T-helper 1 cell (primary cell): Measurements from ENCODE around the gene FHDC1.
A peak's percentile ranks its signal among the peaks of the same experiment; 100 is the strongest.

Experiments used
- DNase-seq, 5 donors: peaks; one replicate each; pipeline ENCODE4 v3.0.0-alpha.2; 2012 to 2020

FHDC1 gene

DNA sequence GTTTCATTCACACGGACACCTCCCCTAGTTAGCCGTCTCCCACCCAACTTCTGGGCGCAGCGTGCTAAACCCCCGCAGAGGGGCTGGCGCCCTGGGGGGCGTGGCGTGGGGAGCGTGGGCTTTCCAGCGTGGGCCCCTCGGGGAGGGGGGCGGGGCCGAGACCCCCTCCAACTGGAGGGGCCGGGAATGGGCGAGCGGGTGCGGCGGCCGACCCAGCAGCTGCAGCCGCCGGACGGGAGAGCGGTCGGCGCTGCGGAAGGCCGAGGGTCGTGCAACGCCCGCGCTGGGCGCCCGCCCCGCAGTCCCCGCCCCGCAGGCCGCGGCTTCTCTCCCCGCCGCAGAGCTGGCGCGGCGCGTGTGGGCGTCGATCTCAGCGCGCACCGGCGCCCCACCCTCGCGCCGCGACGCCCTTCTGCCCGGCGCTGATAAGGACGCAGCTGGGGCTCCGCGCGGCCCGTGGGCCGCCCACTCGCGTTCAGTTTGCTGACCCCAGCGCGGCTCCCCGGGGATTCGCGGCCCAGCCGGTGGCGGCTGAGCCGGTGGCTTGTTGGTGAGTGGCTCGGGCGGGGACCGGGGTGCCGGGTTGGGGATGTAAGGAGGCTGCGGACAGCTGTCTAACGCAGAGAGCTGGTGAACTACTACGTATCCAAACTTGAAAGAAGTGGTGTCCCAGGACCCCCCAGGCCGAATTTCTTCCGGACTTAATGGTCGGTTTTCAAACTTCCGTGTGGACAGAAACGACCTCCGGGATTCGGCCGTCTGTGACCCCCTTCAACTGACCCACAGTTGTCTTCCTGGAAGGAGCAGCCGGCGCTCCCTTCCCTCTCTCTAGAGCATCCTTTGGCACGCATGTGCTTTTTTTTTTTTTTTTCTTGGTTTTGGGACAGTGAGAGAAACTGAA is 1.5 kb downstream of the FHDC1 start:
- DNase-seq, result peak in 1 of 5 donors; percentile 3

DNA sequence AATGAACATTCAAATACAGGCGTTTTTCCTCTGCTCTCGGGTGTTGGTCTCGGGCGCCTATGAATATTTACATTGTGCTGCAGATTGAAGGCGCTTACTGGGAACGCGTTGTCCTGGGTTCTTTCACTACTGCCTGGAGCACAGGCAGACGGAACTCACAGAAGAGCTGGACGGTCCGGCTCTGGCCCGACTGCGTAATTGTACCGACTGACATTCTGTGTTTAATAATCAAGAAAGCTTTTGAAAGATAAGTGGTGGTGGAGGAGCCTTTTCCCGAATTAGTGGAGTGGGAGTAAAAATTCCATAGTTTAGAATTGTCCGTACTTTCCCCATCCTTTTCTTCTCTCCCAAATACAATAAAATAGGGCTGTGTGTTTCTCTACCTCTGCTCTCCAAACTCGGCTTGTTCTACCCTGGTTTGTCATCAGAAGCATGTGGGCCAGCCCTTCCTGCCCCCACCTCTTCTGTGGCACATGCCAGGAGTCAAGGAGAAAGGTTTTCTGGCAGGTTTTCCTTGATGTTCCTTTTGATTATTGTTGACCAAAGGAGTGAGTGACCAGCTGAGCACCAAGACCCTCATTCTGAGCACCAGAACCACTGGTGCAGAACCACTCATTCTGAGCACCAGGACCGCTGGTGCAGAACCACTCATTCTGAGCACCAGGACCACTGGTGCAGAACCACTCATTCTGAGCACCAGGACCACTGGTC is 2.3 kb downstream of the FHDC1 start:
- no peak for DNase-seq

- no peak for DNase-seq
These were observed 3.5 kb downstream of the FHDC1 start for GRCh38 chr4:152939621-152940020.

DNA sequence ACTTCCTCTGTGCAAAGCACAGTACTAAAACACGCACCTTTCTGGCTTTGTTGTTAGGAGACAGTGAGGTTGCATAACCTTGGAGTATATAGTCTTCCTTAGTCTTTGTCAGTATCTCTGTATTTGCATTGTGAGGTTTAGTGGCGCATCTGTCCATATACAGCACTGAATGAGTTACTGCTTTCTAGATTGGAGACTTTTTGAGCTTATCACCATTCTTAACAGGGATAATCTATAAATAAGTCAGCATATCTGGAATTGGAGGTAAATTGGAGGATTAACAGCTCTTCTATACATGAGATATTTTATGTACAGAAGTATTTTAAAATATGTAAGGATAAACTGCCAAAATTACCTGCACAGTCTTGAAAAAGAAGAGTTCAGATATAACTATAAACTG is 4.3 kb downstream of the FHDC1 start:
- DNase-seq, result no peak

DNA sequence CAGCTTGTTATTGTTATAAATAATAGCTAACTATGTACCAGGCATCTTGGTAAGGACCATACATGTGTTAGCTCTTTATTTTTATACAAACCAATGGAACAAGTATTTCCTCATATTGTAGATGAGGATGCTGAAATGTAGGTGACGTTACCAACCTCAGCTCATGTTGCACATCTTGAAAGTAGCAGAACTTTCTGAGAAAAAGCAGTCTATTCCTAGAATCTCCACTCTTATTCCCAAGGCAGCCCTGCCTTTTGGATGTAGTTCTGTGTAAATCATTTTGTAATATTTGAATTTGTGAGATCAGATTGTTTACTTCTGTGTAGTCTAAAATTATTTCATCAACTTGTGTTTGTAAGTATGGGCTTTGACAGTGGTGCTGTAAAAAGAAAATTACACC is 5.3 kb downstream of the FHDC1 start:
- DNase-seq, result no peak

GRCh38 chr4:152942346-152942745 is 6.2 kb downstream of the FHDC1 start:
- DNase-seq, result no peak

DNA sequence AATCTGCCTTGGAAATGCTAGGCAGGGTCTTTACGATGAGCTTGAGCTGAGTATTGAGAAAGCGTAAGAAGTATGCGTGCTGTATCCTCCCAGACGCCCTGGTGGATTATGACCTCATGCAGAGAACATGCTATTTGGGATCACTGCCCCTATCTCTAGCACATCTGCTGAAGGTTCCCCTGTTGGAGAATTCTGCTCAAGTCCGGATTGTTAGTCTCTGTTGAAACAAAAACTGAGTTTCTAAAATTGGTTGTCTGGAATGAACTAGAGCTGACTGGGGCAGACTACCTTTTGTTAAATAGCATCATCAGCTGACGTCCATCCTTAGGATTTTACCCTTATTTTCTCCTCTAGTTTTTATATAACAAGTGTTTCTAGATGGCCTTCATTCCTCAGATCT is 7.5 kb downstream of the FHDC1 start:
- no peak for DNase-seq

GRCh38 chr4:152944666-152945320 is 8.7 kb downstream of the FHDC1 start:
- no peak for DNase-seq

- no peak for DNase-seq
These were observed 9.5 kb downstream of the FHDC1 start for GRCh38 chr4:152945639-152946038.

- no peak for DNase-seq
These were observed 10.3 kb downstream of the FHDC1 start for GRCh38 chr4:152946446-152946845.

- no peak for DNase-seq
These were observed 11.2 kb downstream of the FHDC1 start for GRCh38 chr4:152947311-152947710.

GRCh38 chr4:152949930-152950329 is 13.8 kb downstream of the FHDC1 start:
- no peak for DNase-seq

GRCh38 chr4:152950402-152951274 is 14.5 kb downstream of the FHDC1 start:
- DNase-seq, result no peak

DNA sequence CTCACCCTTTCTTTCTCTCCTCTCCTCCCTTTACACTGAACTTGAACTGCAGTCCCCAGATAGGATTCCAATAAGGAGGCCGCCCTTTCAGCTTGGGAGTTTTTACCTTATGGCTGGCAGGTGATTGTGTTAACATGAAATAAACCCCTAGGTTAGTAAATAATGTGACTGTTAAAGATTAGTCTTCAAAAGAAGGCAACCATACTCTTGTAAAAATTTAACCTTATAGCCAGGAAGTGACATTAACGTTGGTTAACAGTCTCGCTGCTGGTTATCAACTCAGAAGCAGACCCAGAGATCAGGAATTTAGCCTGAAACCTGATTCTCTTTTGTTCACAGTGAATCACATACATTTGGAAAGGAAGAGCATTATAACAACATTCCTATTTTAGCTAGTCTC is 15.2 kb downstream of the FHDC1 start:
- no peak for DNase-seq

GRCh38 chr4:152953514-152953913 is 17.4 kb downstream of the FHDC1 start:
- DNase-seq, result no peak

GRCh38 chr4:152954741-152955140 is 18.6 kb downstream of the FHDC1 start:
- DNase-seq, result no peak

DNA sequence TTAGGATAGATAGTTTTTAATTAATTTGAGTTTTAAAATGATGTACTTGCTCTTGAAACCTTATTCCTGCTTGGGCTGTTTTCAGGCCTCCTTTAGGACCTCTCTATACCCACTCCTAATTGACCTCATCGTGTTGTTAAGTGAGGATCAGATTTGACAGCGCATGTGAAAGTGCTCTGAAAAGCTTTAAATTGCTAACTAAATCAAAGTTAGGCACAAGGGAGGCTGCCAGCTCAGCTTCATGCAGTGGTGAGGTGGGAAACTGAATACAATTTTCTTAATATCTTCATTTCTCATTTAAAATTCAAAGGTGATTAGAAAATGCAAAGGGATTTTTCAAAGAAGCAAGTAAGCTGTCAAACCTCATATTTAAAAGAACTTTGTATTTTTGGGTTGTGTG is 20.0 kb downstream of the FHDC1 start:
- DNase-seq, result no peak

GRCh38 chr4:152956650-152957436 is 20.7 kb downstream of the FHDC1 start:
- DNase-seq, result no peak

- no peak for DNase-seq
These were observed 21.5 kb downstream of the FHDC1 start for GRCh38 chr4:152957437-152958171.

DNA sequence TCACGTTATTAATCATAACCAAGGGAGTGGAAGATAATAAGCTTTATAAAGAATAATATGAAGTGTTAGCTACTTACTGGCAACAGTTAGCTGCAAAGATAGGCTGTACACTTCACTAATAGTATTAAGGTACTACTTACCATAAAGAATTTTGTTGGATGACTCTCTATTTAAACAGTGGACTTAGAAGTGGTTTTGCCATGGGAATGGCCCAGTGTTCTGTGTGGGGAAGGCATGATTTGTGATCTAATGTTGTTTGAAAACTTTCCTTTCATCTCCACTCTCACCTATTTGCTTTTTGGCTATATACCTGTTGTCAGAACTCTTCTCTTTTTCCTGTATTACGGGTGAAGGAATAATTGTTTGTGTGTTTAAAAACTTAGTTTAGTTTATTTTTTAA is 23.0 kb downstream of the FHDC1 start:
- no peak for DNase-seq

- no peak for DNase-seq
These were observed 24.0 kb downstream of the FHDC1 start for GRCh38 chr4:152960082-152960481.
